Stimulated activated CD4-positive, alpha-beta T cell treated with anti-CD3 and anti-CD28 coated beads, Interleukin-4, amount 100 ng/mL, for 1 hour (primary cell): Measurements from ENCODE around the gene BAG1.

ENCODE experiments used
- DNase-seq: peaks from one replicate; pipeline ENCODE4 v3.0.0-alpha.2; 2020

Gene BAG1

GRCh38 chr9:33241298-33241697 is 23.2 kb downstream of the BAG1 start:
- DNase-seq: no peak

GRCh38 chr9:33239921-33240320 is 24.6 kb downstream of the BAG1 start, which contains the start of gene SPINK4:
Gene SPINK4, plus strand, starts transcription at chr9:33240167. Its CDS starts 42 bp downstream, at chr9:33240209.
- DNase-seq: no peak

GRCh38 chr9:33236571-33236970 is 27.9 kb downstream of the BAG1 start:
- no peak for DNase-seq

- DNase-seq: no peak
Measured at GRCh38 chr9:33234511-33235467, 29.7 kb downstream of the BAG1 start.

- DNase-seq: no peak
Measured at GRCh38 chr9:33233626-33234342, 30.7 kb downstream of the BAG1 start.

GRCh38 chr9:33232815-33233214 is 31.7 kb downstream of the BAG1 start:
- DNase-seq: no peak

GRCh38 chr9:33231623-33231942 is 32.9 kb downstream of the BAG1 start:
- no peak for DNase-seq

GRCh38 chr9:33230756-33231622 is 33.5 kb downstream of the BAG1 start:
- DNase-seq: no peak

GRCh38 chr9:33229359-33230114 is 35.0 kb downstream of the BAG1 start:
- no peak for DNase-seq

GRCh38 chr9:33228606-33229005 is 35.9 kb downstream of the BAG1 start:
- no peak for DNase-seq

- no peak for DNase-seq
Measured at GRCh38 chr9:33227741-33228140, 36.8 kb downstream of the BAG1 start.

GRCh38 chr9:33227008-33227398 is 37.5 kb downstream of the BAG1 start:
- DNase-seq: no peak

- peak; percentile 61 for DNase-seq
Measured at GRCh38 chr9:33225319-33226147, 39.0 kb downstream of the BAG1 start.

- DNase-seq: no peak
Measured at GRCh38 chr9:33223696-33224095, 40.8 kb downstream of the BAG1 start.

GRCh38 chr9:33222031-33222430 is 42.5 kb downstream of the BAG1 start:
- no peak for DNase-seq

GRCh38 chr9:33221568-33221884 is 43.0 kb downstream of the BAG1 start:
- no peak for DNase-seq

- DNase-seq: no peak
Measured at GRCh38 chr9:33220681-33221567, 43.6 kb downstream of the BAG1 start.

GRCh38 chr9:33211695-33212393 is 52.7 kb downstream of the BAG1 start:
- no peak for DNase-seq

GRCh38 chr9:33210006-33210715 is 54.3 kb downstream of the BAG1 start:
- no peak for DNase-seq
